GM12878 (cell line): ENCODE data around the gene PPP1R37. TPM values are rescaled to one million over a fixed set of nuclear protein-coding genes. Genes with fewer than 3 reads are reported as not detected.

Experiments used
- ATAC-seq: fragments of 200-7000 bp; cut with Tn5 transposase; 3 replicates; pipeline ENCODE4 v1.9.1; 2020; ENCODE audit warnings: mild to moderate bottlenecking, moderate library complexity
- BruUV-seq: library from RNA; stranded (reverse); fragments of 400-500 nt; replicated peaks from 2 replicates; lab custom pipeline; 2021; lab: Mats Ljungman, UMichigan
- CTCF ChIA-PET: fragments of 300-600 bp; sonication (Branson Sonifier 250); formaldehyde crosslinking; extraction: SDS; loops from one replicate; lab custom pipeline; 2021; ENCODE audit warnings: inconsistent platforms; lab: Yijun Ruan, JAX
- POLR2A ChIA-PET: fragments of 350-600 bp; formaldehyde crosslinking; extraction: SDS; loops from one replicate; lab custom pipeline; 2021; ENCODE audit warnings: inconsistent platforms; lab: Charles Lee
- RAD21 ChIA-PET: fragments of 300-600 bp; sonication (Branson Sonifier 250); formaldehyde crosslinking; loops from one replicate; lab custom pipeline; 2023; ENCODE audit warnings: antibody characterized with exemption; ENCODE audit not compliant: unreplicated experiment; lab: Charles Lee
- SMC1A ChIA-PET: fragments of 300-600 bp; sonication (Branson Sonifier 250); formaldehyde crosslinking; loops from one replicate; lab custom pipeline; 2023; ENCODE audit not compliant: unreplicated experiment, uncharacterized antibody; lab: Charles Lee
- DNase-seq: peaks from one replicate; pipeline ENCODE4 v3.0.0-alpha.2; 2011; ENCODE audit warnings: low read depth, low spot score
- FAIRE-seq: peaks from 3 replicates; lab custom pipeline; 2011; peaks lifted over from hg19 to GRCh38; lab: Jason Lieb, UNC
- H2AFZ ChIP-seq: 2 replicates; pipeline ENCODE4 v1.6.0; 2011; ENCODE audit warnings: low read depth, low read length, control low read depth; ENCODE audit not compliant: control insufficient read depth
- H3K27ac ChIP-seq: 2 replicates; pipeline ENCODE4 v1.5.1; 2011; ENCODE audit warnings: control low read depth; ENCODE audit not compliant: control insufficient read depth, insufficient read depth
- H3K27me3 ChIP-seq, 2 experiments: replicated peaks in 1 of 2; 2 replicates each; pipeline versions ENCODE4 v1.6.0 to v1.6.1; 2011; ENCODE audit warnings: low read length in 1 of 2; ENCODE audit not compliant: control insufficient read depth in 2 of 2, insufficient read depth in 2 of 2
- H3K36me3 ChIP-seq, 2 experiments: 2 replicates each; pipeline ENCODE4 v1.5.1; 2011; ENCODE audit warnings: low read length in 1 of 2; ENCODE audit not compliant: control insufficient read depth in 2 of 2, insufficient read depth in 2 of 2
- H3K4me1 ChIP-seq: 2 replicates; pipeline ENCODE4 v1.6.1; 2011; ENCODE audit warnings: mild to moderate bottlenecking, low read length, moderate library complexity, mixed read lengths; ENCODE audit not compliant: control insufficient read depth, insufficient read depth
- H3K4me2 ChIP-seq: 2 replicates; pipeline ENCODE4 v1.6.0; 2011; ENCODE audit warnings: control low read depth; ENCODE audit not compliant: control insufficient read depth, insufficient read depth
- H3K4me3 ChIP-seq: fragments of 200-600 bp; sonication (generic); 2 replicates; pipeline ENCODE4 v1.5.1; 2016
- H3K79me2 ChIP-seq: 2 replicates; pipeline ENCODE4 v1.6.0; 2011; ENCODE audit warnings: low read length; ENCODE audit not compliant: control insufficient read depth, insufficient read depth
- H3K9ac ChIP-seq: 2 replicates; pipeline ENCODE4 v1.8.0; 2011; ENCODE audit warnings: low read length, control low read depth, mixed read lengths; ENCODE audit not compliant: control insufficient read depth, insufficient read depth
- H3K9me3 ChIP-seq: replicated peaks from 3 replicates; pipeline ENCODE4 v1.5.1; 2011; ENCODE audit warnings: mild to moderate bottlenecking, low read length; ENCODE audit not compliant: control insufficient read depth, insufficient read depth
- H4K20me1 ChIP-seq: 2 replicates; pipeline ENCODE4 v1.6.0; 2011; ENCODE audit not compliant: control insufficient read depth, insufficient read depth
- CREM ChIP-seq: IDR thresholded peaks from 2 replicates; pipeline ENCODE4 v1.6.1; 2014; ENCODE audit warnings: antibody characterized with exemption, low read depth
- FOXM1 ChIP-seq: IDR thresholded peaks from 2 replicates; pipeline ENCODE4 v1.6.1; 2012; ENCODE audit warnings: low read depth, mild to moderate bottlenecking, inconsistent platforms, low read length, moderate library complexity
- GABPA ChIP-seq: IDR thresholded peaks from 2 replicates; pipeline ENCODE4 v1.6.1; 2014; ENCODE audit warnings: antibody characterized with exemption, low read depth, mild to moderate bottlenecking, inconsistent platforms
- HCFC1 ChIP-seq: fragments of 150-350 bp; IDR thresholded peaks from 2 replicates; pipeline ENCODE4 v1.6.1; 2014; ENCODE audit warnings: low read length
- NRF1 ChIP-seq: conservative IDR thresholded peaks from 2 replicates; pipeline ENCODE4 v1.6.1; 2011; ENCODE audit warnings: mild to moderate bottlenecking, low read depth, low read length, improper control_type of control experiment
- REST ChIP-seq: IDR thresholded peaks from 2 replicates; pipeline ENCODE4 v1.6.1; 2012; ENCODE audit warnings: mild to moderate bottlenecking, low read depth, low read length
- SMAD5 ChIP-seq: IDR thresholded peaks from 2 replicates; pipeline ENCODE4 v1.6.1; 2016; ENCODE audit warnings: antibody characterized with exemption, low read depth
- SMC3 ChIP-seq: IDR thresholded peaks from 2 replicates; pipeline ENCODE4 v1.6.1; 2011; ENCODE audit warnings: low read length, improper control_type of control experiment, borderline replicate concordance
- TCF3 ChIP-seq: IDR thresholded peaks from 2 replicates; pipeline ENCODE4 v1.6.1; 2012; ENCODE audit warnings: low read depth, mild to moderate bottlenecking, low read length, borderline replicate concordance; ENCODE audit not compliant: insufficient read depth
- WGBS: methylation state at CpG from one replicate; pipeline ENCODE4 v1.1.6; 2016; ENCODE audit warnings: low lambda C conversion rate; ENCODE audit not compliant: insufficient replicate concordance, insufficient coverage; ENCODE audit errors: missing lambda C conversion rate; 5-methylcytosine and 5-hydroxymethylcytosine counted together
- in situ Hi-C: fragments of 300-500 bp; cut with MboI; formaldehyde crosslinking; loops from 9 replicates; pipeline ENCODE4 v1.14.3; 2018; ENCODE audit warnings: mixed read lengths
- intact Hi-C: fragments of 100-400 bp; cut with micrococcal nuclease; formaldehyde crosslinking; loops from one replicate; pipeline ENCODE4 v1.14.2; 2022; ENCODE audit not compliant: unreplicated experiment
- polyA plus RNA-seq, 11 experiments: library from polyadenylated mRNA; depleted of rRNA in 4 of 11; unstranded in 6 of 11; stranded (reverse) in 5 of 11; fragments of >200 nt; fragmentation: Nextera tagmentation in 4 of 11; fragmentation: Illumina TruSeq in 1 of 11; extraction: Ambion mirVana in 4 of 11; extraction: Trizol in 1 of 11; gene quantifications; 1 replicate in 1 of 11; 2 replicates in 10 of 11; pipeline versions ENCODE4 v1.2.1 to v1.2.3, GENCODE V29; 2011 to 2016; ENCODE audit warnings: inconsistent platforms in 2 of 11, missing spikeins in 2 of 11, low read depth in 1 of 11
- total RNA-seq, 4 experiments: library from RNA; depleted of rRNA in 3 of 4; stranded (reverse); fragments of >200 nt in 3 of 4; fragmentation: Illumina TruSeq in 1 of 4; extraction: Trizol in 1 of 4; gene quantifications; 2 replicates each; pipeline versions ENCODE4 v1.2.1 to v1.2.3, GENCODE V29; 2013 to 2021
- TF ChIP-seq, protein P1 (sequence below): fragments of 450-650 bp; IDR thresholded peaks from 2 replicates; pipeline ENCODE4 v1.6.1; 2017; ENCODE audit warnings: mild to moderate bottlenecking, moderate library complexity
- TF ChIP-seq, protein P2 (sequence below): fragments of 450-650 bp; IDR thresholded peaks from 2 replicates; pipeline ENCODE4 v1.6.1; 2016; ENCODE audit warnings: mild to moderate bottlenecking

PPP1R37 gene
- total and polyA plus RNA-seq, 10 of the 15 experiments (the other 5 are each of a cell fraction or from before 2014, with no cell fraction given) = 0.09 to 21.3 (median 5.1) TPM; not detected in 1

GRCh38 chr19:45075301-45076028, 17.5 kb upstream of the PPP1R37 start:
- H3K27me3 ChIP-seq = no peaks in the 10 kb centered on the region
- ATAC-seq = peak; percentile 83
- peaks cover 57% of the 10 kb centered on the region for H3K79me2 ChIP-seq
- WGBS = 3% methylated on average over 15 of the region's 26 CpGs
- no peaks in the 10 kb centered on the region for H3K9me3 ChIP-seq
- peak overlapping the region; percentile 87 for H3K27ac ChIP-seq
- POLR2A ChIA-PET = interaction anchor here (0.5 to 2.5 kb wide), 15 partner anchors 9 to 381 kb away, joined by 3 to 12 read pairs (median 4); partner anchors contain the start of genes BLOC1S3, CLASRP, CLPTM1 and PPP1R37
- no TSS peak for BruUV-seq
- peak overlapping the region; percentile 92 for H3K4me2 ChIP-seq
- H2AFZ ChIP-seq = peak overlapping the region; percentile 7; the same call in 1 of the 2 replicates
- H3K4me1 ChIP-seq = peaks cover 21% of the 10 kb centered on the region
- DNase-seq = peak; percentile 80
- intact Hi-C loops = loop anchor here (5.0 to 10.0 kb wide), 3 partner anchors 62 to 399 kb away; partner anchors contain the start of genes BLOC1S3 and TRAPPC6A
- peak overlapping the region; percentile 100 for H3K4me3 ChIP-seq
- H3K36me3 ChIP-seq = peaks cover 7 to 17% of the 10 kb centered on the region in 2 experiments; a peak in 3 of 4 replicates
- peak overlapping the region; percentile 88 for H3K9ac ChIP-seq
- in situ Hi-C loops = no loop called here
- RAD21 ChIA-PET = interaction anchor here (0.6 to 2.0 kb wide), 10 partner anchors 9 to 103 kb away, joined by 3 to 7 read pairs (median 4); partner anchors contain the start of genes BLOC1S3 and TRAPPC6A
- FAIRE-seq = peak; percentile 78
- no peaks in the 10 kb centered on the region; the same call in 1 of the 2 replicates for H4K20me1 ChIP-seq
- CTCF ChIA-PET = interaction anchor here (0.8 to 2.4 kb wide), 10 partner anchors 15 to 124 kb away, joined by 3 to 14 read pairs (median 4); partner anchors contain the start of genes BLOC1S3 and TRAPPC6A
- SMC1A ChIA-PET = interaction anchor here (1.0 to 2.0 kb wide), 6 partner anchors 16 to 103 kb away, joined by 3 to 7 read pairs (median 4); partner anchors contain the start of genes BLOC1S3 and TRAPPC6A
- TF ChIP-seq SMAD5 (peak; percentile 31; the same call in 1 of the 2 replicates), GABPA (no peak), HCFC1 (0 out of 2 replicates have a peak, but pooled peaks have one; percentile 10), TCF3 (peak; percentile 98), REST (0 out of 2 replicates have a peak, but pooled peaks have one; percentile 14), FOXM1 (peak; percentile 43; the same call in 1 of the 2 replicates), CREM (peak; percentile 69; the same call in 1 of the 2 replicates), NRF1 (no peak), SMC3 (0 out of 2 replicates have a peak, but pooled peaks have one; percentile 15)
- TF ChIP-seq, protein P1, sequence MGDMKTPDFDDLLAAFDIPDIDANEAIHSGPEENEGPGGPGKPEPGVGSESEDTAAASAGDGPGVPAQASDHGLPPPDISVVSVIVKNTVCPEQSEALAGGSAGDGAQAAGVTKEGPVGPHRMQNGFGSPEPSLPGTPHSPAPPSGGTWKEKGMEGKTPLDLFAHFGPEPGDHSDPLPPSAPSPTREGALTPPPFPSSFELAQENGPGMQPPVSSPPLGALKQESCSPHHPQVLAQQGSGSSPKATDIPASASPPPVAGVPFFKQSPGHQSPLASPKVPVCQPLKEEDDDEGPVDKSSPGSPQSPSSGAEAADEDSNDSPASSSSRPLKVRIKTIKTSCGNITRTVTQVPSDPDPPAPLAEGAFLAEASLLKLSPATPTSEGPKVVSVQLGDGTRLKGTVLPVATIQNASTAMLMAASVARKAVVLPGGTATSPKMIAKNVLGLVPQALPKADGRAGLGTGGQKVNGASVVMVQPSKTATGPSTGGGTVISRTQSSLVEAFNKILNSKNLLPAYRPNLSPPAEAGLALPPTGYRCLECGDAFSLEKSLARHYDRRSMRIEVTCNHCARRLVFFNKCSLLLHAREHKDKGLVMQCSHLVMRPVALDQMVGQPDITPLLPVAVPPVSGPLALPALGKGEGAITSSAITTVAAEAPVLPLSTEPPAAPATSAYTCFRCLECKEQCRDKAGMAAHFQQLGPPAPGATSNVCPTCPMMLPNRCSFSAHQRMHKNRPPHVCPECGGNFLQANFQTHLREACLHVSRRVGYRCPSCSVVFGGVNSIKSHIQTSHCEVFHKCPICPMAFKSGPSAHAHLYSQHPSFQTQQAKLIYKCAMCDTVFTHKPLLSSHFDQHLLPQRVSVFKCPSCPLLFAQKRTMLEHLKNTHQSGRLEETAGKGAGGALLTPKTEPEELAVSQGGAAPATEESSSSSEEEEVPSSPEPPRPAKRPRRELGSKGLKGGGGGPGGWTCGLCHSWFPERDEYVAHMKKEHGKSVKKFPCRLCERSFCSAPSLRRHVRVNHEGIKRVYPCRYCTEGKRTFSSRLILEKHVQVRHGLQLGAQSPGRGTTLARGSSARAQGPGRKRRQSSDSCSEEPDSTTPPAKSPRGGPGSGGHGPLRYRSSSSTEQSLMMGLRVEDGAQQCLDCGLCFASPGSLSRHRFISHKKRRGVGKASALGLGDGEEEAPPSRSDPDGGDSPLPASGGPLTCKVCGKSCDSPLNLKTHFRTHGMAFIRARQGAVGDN = peak; percentile 59; the same call in 1 of the 2 replicates
- TF ChIP-seq, protein P2, sequence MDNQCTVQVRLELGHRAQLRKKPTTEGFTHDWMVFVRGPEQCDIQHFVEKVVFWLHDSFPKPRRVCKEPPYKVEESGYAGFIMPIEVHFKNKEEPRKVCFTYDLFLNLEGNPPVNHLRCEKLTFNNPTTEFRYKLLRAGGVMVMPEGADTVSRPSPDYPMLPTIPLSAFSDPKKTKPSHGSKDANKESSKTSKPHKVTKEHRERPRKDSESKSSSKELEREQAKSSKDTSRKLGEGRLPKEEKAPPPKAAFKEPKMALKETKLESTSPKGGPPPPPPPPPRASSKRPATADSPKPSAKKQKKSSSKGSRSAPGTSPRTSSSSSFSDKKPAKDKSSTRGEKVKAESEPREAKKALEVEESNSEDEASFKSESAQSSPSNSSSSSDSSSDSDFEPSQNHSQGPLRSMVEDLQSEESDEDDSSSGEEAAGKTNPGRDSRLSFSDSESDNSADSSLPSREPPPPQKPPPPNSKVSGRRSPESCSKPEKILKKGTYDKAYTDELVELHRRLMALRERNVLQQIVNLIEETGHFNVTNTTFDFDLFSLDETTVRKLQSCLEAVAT = peak; percentile 69; the same call in 1 of the 2 replicates
